DMS114 treated with DMSO at 0.1 percent for 48 hours (cell line): Measurements from ENCODE around the gene VAPB.
"Not testable (repeated sequence)": the region's sequence is repeated elsewhere in the genome, so short reads cannot be mapped to it uniquely, and the experiment has no call there.

Experiments
- DNase-seq: peaks from one replicate; lab custom pipeline; 2025; ENCODE audit not compliant: unreplicated experiment; lab: John Stamatoyannopoulos, UW

VAPB gene

DNA sequence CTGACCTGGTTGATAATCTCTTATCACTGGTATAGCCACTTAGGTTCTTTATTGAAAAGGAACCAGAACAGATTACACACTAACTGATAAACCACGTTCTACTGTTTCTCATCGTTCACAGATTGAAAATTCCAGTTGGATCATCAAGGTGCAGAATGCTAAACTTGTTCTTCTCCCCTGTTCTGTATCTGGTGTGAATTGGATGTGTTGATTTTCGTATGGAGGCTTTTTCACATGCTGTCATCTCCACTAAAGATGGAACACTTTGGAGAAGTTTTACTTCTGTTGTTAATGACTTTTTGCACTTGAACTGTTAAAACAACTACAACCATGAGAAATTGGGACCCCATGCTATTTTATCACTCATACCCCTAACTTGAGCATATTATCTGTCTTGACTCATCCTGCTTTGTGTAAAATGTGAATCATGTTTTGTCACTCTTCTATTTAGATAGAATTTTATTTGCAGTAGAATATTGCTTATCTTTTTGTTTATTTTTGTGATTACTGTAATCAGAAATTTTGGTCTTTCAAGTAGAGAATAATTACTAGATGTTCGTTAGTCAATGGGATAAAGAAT, 17.5 kb downstream of the VAPB start:
- DNase-seq: no peak

DNA sequence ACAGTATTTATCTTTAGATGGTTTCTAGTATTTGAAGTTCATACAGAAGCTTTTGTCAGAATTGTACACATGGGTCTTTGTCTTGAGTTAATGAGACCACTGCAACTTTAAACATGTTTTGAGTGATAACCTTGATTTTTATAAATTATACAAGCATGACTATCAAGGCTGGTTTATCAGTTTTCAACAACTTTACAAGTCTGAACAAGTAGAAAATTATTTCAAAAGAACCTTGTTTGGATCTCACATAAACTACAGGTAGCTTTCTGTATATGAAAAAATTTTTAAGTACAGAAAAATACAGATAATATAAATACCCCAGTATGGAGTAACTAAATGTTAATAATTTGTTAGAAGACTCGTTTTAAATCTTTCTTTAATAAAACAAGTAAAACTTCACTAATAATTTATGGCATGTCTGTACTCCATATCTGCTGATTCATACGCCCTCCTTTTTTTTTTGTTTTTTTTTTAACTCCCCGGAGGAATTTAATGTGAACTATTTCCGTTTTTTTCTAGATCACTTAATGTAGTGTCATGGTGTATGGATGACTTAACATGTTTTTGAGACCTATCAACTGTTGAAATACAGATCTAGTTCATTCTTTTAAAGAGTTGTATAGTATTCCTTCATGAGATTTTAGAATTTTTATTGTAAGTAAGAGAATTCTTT, 18.3 kb downstream of the VAPB start:
- DNase-seq: no peak

DNA sequence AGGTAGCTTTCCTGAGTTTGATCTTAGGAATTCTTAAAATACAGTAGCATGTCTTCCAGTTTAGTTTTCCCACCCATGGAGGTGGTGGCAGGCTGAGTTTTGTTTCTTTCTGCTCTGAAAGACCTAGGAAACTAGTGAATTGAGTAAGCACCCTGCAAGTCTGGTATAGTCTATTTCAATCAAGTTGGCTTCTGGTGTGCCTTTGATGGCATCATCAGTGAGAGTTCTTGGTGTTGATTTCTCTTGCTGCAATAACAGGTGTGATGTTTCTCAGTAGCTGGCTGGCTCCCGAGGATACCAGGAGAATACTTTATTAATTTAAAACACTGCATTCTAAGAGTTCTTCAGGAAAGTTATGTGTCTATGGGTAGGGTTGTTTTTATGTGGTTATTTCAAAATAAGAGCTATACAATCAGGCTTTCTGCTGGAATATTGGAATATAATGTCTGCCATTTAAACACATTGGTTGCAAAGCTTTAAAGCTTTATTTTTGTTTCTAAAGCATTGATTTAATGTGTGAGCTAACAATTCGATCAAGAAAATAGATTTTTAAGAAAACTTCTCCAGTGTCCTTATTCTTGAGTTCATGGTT, 19.0 kb downstream of the VAPB start:
- no peak for DNase-seq

DNA sequence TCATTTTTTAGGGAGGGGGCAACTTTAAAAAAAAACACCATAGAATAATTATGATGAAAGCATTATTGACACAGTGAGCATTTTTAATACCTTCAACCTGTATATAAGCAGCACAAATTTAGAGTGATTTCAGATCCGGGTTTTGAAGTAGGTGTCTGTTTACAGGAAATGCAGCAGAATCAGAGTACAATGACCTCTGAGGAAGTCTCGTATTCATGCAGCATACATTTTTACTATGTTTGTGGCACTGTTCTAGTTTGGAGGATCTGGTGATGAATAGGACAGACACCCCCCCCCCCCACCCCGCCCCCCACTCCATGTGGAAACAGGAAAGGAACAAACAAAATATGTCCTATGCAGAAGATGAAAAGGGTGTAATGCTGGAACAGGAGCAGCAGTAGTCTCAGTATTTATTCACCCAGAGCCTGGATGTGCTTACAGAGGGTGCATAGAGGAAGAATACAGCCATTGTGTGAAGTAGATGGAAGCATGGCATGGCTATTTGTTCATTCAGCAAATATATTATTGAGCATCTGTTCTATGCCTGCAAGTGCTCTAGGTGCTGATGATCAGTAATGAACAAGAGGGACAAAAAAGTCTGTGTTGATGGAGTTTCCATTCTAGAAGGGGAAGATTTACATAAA, 19.7 kb downstream of the VAPB start:
- no peak for DNase-seq

DNA sequence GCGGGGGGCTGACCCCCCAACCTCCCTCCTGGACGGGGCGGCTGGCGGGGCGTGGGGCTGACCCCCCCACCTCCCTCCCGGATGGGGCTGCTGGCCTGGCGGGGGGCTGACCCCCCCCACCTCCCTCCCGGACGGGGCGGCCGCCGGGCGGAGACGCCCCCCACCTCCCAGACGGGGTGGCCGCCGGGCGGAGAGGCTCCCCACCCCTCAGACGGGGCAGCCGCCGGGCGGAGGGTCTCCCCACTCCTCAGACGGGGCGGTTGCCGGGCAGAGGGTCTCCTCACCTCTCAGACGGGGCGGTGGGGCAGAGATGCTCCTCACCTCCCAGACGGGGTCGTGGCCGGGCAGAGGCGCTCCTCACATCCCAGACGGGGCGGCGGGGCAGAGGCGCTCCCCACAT, 25.2 kb downstream of the VAPB start:
- DNase-seq: not testable (repeated sequence)

DNA sequence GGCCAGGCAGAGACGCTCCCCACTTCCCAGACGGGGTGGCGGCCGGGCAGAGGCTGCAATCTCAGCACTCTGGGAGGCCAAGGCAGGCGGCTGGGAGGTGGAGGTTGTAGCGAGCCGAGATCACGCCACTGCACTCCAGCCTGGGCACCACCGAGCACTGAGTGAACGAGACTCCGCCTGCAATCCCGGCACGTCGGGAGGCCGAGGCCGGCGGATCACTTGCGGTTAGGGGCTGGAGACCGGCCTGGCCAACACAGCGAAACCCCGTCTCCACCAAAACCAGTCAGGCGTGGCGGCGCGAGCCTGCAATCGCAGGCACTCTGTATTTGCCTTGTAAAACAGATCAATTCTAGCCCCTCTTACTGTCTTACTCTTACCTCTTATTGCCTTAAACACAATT, 25.8 kb downstream of the VAPB start:
- DNase-seq: not testable (repeated sequence)

DNA sequence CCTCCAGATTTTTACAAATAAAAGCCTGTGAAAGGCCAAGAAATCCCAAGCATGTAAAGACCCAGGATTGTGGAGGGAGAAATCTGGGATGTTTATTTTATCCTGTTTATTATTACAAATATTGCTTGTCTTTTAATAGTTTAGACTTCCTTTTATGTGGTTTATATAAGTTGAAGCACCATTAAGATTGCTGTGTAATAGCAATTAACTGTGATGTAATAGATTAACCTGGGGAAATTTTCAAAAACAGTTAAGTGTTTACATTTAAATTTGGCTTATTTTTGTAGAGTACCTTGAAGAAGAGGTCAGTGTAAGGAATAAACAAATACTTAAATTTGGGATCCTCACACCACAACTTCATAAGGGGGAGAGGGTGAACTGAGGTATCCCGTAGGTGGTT, 27.0 kb downstream of the VAPB start:
- DNase-seq: no peak

DNA sequence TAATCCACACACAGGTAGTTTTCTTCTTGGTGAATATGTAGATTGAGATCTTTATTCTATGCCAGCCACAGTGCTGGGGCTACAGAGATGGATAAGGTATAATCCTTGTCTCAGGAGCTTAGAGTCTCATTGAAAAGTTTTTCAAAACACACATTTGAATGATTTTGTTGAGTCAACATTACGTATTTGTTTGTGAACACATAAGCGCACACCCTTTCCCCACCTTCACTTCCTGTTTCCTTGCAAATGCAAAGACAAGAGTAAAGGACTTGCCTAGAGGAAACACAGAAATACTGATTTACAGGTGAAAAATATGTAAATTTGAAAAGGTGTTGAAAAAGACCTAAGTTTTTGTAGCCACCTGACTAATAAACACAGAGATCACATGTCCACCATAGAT, 27.8 kb downstream of the VAPB start:
- DNase-seq: no peak

DNA sequence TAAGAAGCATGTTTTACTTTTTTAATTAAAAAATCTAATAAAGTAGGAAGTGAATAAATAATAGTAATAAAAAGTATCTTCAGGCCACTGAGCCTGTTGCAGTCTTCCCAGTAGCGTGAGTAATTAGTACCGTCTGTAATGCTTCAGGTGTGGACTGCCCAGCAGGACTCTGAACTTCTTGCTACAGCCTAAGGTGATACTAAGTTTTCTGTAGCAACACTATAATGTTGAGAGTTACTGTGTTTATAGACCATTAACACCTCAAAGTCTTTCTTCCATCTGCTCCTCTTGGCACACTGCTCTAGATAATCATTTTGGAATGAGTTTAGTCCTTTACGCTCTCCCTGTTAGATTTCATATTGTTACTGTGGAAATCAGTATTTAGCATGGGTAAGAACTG, 28.4 kb downstream of the VAPB start:
- no peak for DNase-seq

DNA sequence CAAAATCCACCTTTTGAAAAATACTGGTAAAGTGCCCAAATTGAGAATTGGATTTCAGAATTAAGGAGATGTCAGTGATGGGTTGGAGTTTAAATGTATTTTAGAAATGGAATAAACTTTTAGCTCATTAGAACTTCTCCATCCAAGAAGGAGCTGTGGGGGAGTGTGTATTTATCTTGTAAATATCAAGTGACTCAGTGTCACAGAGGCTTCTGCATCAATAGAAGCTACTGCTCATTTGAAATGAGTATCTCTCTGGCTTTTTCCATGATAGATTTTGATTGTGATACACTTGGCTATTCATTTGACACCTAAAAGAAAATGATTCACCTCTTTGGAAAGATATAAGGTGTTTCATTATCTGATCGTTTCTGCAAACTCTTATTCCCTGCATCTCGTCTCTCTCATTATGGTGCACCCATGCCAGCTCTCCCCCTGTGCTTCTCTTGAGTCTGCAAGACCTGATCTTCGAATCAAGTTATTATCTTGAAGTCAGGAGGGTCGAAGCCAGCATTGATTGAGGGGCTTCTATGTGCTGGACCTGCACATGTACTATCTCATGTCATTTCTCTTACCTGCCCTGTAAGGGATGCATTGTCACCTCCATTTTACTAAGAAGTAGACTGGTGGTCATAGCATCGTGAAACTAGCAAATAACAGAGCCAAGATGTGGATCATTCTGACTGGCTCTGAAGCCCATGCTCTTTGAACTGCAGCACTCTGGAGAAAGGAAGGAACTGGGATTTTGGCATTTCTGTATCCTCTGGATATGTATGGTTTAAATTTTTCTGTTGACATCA, 30.1 kb downstream of the VAPB start:
- no peak for DNase-seq

DNA sequence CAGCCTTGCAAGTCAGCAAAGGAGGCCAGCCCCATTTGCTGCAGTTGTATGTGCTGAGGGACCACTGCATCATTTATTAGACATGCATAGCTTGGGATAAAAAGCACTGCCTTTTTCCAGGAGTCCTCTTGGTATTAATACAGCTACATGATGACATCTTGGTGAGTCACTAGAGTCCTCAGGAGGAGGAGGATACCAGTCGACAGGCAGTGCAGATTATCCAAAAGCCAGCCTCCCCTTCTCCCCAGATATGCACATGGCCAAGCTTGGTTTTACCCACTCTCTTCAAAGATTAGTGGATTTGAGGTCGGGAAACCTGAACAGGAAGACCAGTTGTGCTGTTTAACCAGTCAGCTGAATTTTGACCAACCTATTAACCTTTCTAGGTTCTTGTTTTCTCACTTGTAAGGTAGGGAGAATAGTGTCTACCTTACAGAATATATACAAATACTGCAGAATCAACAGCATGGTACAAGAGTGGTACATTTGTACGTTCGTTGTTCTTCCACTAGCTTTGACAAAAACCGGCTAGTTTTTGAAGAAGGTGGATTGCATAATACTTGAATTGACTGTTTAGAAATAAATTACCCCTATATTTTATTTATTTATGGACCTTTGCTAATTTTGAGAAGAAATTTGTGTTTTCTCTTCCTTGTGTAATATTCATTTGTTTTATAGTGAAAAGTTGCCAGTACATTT, 31.9 kb downstream of the VAPB start:
- DNase-seq: no peak

DNA sequence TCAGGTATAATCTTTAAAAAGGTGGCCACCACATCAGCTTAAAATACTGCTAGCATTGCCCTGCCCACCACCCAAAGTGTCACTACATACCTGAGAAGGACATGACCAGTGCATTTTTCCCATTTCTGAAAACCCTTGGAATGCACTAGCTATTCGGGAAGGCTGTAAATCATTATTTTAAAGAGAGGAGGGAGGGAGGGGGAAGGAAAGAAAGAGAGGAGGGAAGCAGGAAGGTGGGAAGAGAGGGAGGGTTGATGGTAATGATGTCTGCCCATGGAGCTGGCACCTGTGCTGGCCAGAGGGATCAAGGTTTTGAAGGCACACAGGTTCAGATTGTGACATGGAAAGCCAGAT, 32.4 kb downstream of the VAPB start:
- DNase-seq: no peak

DNA sequence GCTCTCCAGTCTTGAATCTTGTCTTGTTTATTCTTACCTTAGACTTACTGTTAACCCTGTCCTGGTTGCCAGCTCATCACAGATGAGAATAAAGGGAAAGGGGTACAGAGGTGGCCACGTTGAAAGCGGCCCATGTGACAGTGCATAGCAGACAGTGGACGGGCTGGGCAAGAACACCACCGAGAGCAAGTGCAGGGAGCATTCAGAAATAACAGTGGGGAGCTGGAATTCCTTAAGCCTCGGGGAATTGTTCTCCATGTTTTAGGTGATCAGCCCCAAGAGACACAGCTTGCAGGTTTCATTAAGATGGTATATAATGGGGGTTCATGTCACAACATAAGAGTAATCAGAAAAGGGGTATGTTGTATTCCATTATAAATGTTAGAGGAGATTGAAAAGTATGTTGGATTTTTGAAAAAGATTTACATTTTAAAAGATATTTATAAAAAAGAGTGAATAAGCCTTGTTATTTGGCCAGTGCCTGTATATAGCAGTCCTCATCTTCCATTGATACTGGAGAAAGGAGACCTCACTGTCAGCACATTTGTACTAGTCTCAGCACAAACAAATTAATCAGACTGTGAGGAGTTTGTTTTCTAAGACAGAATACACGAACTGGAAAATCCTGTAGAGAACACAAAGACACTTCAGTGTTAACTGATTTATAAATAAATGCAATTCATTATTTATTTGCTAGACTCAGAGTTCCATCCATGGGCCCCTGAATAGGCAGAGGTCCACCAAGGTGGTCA, 35.4 kb downstream of the VAPB start:
- no peak for DNase-seq

DNA sequence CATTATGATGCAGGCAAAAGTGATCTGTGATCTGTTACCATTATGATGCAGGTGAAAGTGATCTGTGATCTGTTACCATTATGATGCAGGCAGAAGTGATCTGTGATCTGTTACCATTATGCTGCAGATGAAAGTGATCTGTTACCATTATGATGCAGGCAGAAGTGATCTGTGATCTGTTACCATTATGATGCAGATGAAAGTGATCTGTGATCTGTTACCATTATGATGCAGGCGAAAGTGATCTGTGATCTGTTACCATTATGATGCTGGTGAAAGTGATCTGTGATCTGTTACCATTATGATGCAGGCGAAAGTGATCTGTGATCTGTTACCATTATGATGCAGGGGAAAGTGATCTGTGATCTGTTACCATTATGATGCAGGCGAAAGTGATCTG, 38.5 kb downstream of the VAPB start:
- not testable (repeated sequence) for DNase-seq

DNA sequence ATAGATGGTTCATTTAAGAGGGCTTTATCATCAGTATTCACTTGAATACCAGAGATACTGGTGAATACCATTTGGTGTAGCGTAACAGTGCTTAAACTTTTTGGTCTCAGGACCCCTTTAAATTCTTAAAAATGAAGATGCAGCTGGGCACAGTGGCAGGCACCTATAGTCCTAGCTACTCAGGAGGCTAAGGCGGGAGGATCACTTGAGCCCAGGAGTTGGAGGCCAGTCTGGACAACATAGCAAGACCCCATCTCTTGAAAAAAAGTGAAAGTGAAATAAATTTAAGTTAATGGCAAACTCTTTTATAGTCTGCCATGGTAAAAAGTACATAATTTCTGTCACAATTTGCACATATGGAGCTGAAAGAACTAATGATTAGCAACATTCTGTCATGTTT, 39.3 kb downstream of the VAPB start:
- no peak for DNase-seq

DNA sequence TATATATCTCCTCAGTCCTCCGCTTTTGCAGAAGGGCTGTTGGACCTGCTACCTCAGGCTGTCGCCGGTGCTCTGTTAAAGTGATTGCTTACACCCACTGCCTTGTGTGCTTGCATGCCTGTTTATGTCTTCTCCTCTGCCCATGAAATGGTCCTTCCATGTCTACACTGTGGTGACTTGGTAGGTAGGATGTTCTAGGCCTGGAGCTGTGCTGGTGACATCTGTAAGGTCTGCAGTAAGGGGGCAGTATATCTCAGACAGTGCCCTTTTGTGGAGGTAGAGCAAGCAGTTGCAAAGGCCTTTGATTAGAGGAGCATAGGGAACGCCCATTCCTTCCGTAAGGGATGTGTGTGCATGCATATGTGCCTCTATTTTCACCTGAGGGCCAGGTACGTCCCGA, 40.3 kb downstream of the VAPB start:
- DNase-seq: no peak

DNA sequence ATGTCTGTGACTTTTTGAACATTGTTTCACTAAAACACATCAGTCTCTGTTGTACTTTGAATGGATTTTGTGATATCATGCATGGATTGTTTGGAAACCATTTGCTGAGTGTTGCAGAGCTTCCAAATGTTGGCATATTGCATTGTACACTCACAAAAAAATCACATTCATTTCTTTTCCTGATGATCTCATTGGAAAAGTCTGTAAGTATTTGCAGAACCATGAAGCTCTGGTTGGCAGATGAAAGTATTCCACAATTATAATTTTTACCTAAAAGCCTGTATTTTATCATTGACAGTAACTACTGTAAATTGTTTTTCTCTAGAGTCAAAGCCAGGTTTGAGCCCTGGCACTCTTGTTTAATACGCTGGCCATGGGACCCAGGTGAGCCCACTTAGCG, 42.1 kb downstream of the VAPB start:
- no peak for DNase-seq

DNA sequence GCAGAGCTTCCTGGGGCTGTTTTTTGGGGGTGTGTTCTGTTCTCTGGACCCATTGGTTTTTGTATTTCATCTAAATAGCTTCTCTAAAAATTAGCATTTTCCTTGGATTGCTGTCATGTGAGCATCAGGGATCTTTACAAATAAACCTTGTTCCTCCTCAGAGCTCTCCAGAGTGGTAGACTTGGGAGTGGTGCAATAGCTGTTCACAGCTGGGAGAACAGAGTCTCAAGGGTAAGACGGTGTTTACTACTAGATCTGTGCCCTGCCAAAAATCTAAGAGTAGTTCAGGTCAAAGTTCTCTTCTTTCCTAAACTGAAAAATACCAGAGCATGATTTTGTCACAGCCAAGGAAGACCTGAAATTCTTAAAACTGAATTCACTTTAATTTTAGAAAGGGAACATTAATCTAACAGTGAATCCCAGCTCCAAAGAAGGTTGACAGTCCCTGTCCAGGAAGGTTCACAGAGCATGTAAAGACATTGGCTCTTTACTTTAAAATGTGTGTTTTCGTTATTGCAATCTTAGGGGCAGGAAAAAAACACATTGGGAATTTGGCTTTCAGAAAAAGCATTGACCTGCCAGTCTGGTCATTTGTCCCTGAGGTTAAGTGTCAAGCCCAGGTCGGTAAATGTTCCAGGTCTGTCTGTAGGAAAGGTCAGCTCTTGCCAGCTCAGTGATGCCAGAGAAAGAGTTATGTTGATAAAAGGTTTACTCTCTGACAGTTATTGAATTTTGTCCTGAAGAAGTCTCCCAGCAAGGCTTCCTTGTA, 43.3 kb downstream of the VAPB start:
- no peak for DNase-seq

DNA sequence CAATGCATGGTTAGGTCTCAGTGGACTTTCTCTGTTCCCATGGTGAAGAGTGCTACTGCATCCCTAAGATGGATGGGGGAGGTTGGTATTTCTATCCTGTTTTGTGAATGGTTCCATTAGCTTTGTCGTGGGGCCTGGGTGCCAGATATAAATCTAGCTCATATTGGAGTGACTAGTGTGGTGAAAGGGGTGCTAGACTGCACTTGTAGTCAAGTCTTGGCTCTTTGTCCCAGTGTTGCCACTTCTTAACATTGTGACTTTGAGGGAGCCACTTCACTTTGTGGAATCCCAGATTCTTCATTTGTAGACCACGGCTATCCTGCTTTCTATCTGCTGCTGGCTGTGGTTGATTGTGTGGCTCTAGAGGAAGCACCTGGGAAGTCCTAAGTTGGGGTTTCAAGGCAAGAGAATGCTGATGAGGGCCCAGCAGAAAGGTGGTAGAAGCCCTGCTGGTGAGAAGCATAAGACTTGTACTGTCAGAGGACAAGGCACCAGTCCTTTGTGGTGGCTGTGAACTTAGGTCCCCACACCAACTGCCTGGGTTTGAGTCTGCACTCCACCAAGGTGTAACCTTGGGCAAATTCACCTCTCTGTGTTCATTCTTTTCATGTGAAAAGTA, 44.1 kb downstream of the VAPB start:
- DNase-seq: no peak
